HepG2 (cell line): ENCODE measurements around the gene FAM131C. TPM values are rescaled to one million over a fixed set of nuclear protein-coding genes. Genes with fewer than 3 reads are reported as not detected.

Experiments
- HNRNPL ChIP-seq: fragments of 200-400 bp; formaldehyde crosslinking; IDR thresholded peaks from 2 replicates; pipeline ENCODE4 v1.6.1; 2017; ENCODE audit warnings: mild to moderate bottlenecking, low read depth, low read length
- PAXIP1 ChIP-seq: sonication (generic); formaldehyde crosslinking; conservative IDR thresholded peaks from 2 replicates; pipeline ENCODE4 v1.4.0; 2020; ENCODE audit warnings: mild to moderate bottlenecking, missing genetic modification reagents, moderate library complexity
- RORA ChIP-seq: sonication (generic); formaldehyde crosslinking; IDR thresholded peaks from 2 replicates; pipeline ENCODE4 v1.5.0; 2020; ENCODE audit warnings: mild to moderate bottlenecking, missing genetic modification reagents, moderate library complexity
- TFDP2 ChIP-seq: sonication (generic); formaldehyde crosslinking; IDR thresholded peaks from 2 replicates; pipeline ENCODE4 v1.4.0; 2020; ENCODE audit warnings: missing genetic modification reagents
- YY1 ChIP-seq: IDR thresholded peaks from 2 replicates; pipeline ENCODE4 v1.6.1; 2011; ENCODE audit warnings: low read length, low read depth, moderate library complexity, mild to moderate bottlenecking; ENCODE audit not compliant: insufficient read depth, insufficient replicate concordance
- ZNF407 ChIP-seq: sonication (generic); formaldehyde crosslinking; IDR thresholded peaks from one replicate; pipeline ENCODE4 v1.5.1; 2020; ENCODE audit warnings: mild to moderate bottlenecking, missing genetic modification reagents; ENCODE audit errors: not compliant biosample characterization
- ZNF501 ChIP-seq: sonication (generic); formaldehyde crosslinking; IDR thresholded peaks from 2 replicates; pipeline ENCODE4 v1.5.1; 2020; ENCODE audit warnings: mild to moderate bottlenecking, moderate library complexity, missing genetic modification reagents
- ZNF549 ChIP-seq: sonication (generic); formaldehyde crosslinking; IDR thresholded peaks from 2 replicates; pipeline ENCODE4 v1.5.0; 2020; ENCODE audit warnings: missing genetic modification reagents
- ZNF556 ChIP-seq: sonication (generic); formaldehyde crosslinking; IDR thresholded peaks from 2 replicates; pipeline ENCODE4 v1.4.0; 2020; ENCODE audit warnings: mild to moderate bottlenecking, missing genetic modification reagents, borderline replicate concordance
- ZNF839 ChIP-seq: sonication (generic); formaldehyde crosslinking; IDR thresholded peaks from 2 replicates; pipeline ENCODE4 v1.4.0; 2020; ENCODE audit warnings: missing genetic modification reagents, mild to moderate bottlenecking, borderline replicate concordance
- ZZZ3 ChIP-seq: sonication (generic); formaldehyde crosslinking; IDR thresholded peaks from 2 replicates; pipeline ENCODE4 v1.4.0; 2020; ENCODE audit warnings: missing genetic modification reagents, mild to moderate bottlenecking, borderline replicate concordance
- polyA plus RNA-seq, 8 experiments: library from polyadenylated mRNA; depleted of rRNA in 3 of 8; stranded (reverse) in 7 of 8; unstranded in 1 of 8; fragments of >200 nt; fragmentation: Illumina TruSeq in 4 of 8; extraction: Trizol in 4 of 8; gene quantifications; 2 replicates each; pipeline versions ENCODE4 v1.2.1 to v1.2.3, GENCODE V29; 2011 to 2016; ENCODE audit warnings: low read depth in 4 of 8, missing spikeins in 1 of 8, mixed read lengths in 1 of 8; ENCODE audit not compliant: insufficient read depth in 1 of 8
- total RNA-seq, 5 experiments: library from RNA; depleted of rRNA; stranded (reverse); fragments of >200 nt; fragmentation: Illumina TruSeq; extraction: Trizol; gene quantifications; 2 replicates each; pipeline ENCODE4 v1.2.3, GENCODE V29; 2016; ENCODE audit warnings: low read depth in 1 of 5

FAM131C gene
- total and polyA plus RNA-seq, 2 of the 13 experiments (the other 11 are each of a cell fraction or from before 2014, with no cell fraction given), result 0.07 TPM; not detected in 1

- peak; percentile 59; the same call in 1 of the 2 replicates for TF ChIP-seq ZNF556 (CRISPR knock-in tag)
- TF ChIP-seq ZNF839, result no peak
- peak; percentile 36 for TF ChIP-seq YY1
- TF ChIP-seq TFDP2, result no peak
- TF ChIP-seq ZNF501, result peak; percentile 32; the same call in 1 of the 2 replicates
- TF ChIP-seq PAXIP1 (CRISPR knock-in tag), result no peak
- TF ChIP-seq ZNF549, result no peak
- no peak for TF ChIP-seq ZNF407 (CRISPR knock-in tag)
- TF ChIP-seq RORA (CRISPR knock-in tag), result no peak
- TF ChIP-seq ZZZ3, result no peak
- TF ChIP-seq HNRNPL, result 0 out of 2 replicates have a peak, but pooled peaks have one; percentile 51
Observed at GRCh38 chr1:16017461-16018303, 55.8 kb downstream of the FAM131C start, which contains the start of gene HSPB7 (continued).
